Measurements from ENCODE around the gene MEF2A.

GRCh38 chr15:99605990-99606389, 40.2 kb downstream of the MEF2A start:
- no peak for TF ChIP-seq CTCF (IDR thresholded peaks at IDR 0.05)
- no peak for TF ChIP-seq EZH2 (IDR thresholded peaks at IDR 0.05)
- TF ChIP-seq EZH2phosphoT487 (IDR thresholded peaks at IDR 0.05), result no peak
